ENCODE measurements around the gene TCN2.
"Not testable (repeated sequence)": the region's sequence is repeated elsewhere in the genome, so short reads cannot be mapped to it uniquely, and the experiment has no call there.

The TCN2 gene

DNA sequence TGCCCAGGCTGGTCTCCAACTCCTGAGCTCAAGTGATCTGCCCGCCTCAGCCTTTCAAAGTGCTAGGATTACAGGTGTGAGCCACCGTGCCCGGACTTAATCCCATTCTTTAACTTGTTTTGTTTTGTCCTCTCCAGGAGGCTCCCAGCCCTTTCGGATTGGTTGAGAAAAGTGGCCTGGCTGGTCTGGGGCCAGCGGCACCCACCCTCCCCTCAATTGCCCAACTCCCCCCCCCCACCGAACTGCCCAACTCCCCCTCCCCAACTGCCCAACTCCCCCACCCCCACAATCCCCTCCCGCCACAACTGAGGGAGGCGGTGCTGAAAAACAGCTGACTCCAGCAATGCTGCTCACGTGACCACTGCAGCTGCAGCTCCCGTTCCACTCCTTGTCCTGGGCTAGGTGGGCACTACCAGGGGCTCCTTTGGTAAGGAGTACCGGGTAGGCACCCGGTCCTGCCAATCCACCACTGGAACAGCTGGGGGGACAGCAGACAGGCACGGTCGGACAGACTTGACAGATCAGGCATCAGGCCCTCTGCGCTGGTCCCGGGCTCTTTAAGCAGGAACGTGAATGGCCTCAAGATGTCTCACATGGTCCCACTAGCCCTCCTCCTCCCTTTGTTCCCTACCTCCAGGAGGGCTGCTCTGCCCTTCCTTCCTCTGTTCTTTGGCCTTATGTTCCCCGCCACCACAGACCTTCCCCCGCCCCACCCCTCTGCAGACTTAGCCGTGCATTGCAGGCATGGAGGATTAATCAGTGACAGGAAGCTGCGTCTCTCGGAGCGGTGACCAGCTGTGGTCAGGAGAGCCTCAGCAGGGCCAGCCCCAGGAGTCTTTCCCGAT, at the start of gene TCN2:
Gene TCN2 (plus strand): TSS at position 720 of the 845 bp plus-strand sequence. CDS start 158 bp downstream, outside the sequence.
- DNase-seq = no peak

DNA sequence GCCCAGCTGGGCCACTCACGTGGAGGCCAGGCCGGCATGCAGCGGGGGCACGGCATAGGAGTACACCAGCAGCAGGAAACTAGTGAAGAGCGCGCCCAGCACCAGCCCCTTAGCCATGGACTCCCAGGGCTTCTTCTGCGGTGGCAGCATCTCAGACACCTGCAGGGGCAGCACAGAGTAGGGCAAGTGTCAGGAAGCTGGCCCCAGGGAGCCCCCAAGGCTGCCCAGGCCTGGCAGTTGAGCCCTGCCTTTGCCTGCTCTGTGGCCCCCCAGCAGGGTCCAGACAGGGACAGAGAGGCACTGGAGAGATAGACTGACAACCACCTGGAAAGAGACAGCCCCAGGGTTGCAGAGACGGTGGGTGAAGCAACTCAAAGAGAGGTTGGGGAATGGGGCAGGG, 49.7 kb upstream of the TCN2 start:
- DNase-seq = no peak

DNA sequence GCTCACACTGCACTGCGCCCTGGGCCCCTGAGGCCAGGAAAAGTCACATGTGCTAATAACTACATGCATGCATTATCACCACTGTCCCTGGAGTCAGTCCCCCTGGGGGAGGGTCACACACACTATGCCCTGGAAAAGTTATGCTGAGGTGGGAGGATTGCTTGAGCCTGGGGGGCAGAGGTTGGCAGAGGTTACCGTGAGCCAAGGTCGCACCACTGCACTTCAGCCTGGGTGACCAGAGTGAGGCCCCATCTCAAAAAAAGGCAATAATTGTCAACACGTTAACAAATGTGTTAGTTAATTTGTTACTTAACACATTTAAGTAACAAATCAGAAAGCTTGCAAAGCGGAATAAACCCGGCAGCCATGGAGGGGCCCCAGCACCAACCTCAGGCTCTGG, 47.1 kb upstream of the TCN2 start:
- no peak for DNase-seq

DNA sequence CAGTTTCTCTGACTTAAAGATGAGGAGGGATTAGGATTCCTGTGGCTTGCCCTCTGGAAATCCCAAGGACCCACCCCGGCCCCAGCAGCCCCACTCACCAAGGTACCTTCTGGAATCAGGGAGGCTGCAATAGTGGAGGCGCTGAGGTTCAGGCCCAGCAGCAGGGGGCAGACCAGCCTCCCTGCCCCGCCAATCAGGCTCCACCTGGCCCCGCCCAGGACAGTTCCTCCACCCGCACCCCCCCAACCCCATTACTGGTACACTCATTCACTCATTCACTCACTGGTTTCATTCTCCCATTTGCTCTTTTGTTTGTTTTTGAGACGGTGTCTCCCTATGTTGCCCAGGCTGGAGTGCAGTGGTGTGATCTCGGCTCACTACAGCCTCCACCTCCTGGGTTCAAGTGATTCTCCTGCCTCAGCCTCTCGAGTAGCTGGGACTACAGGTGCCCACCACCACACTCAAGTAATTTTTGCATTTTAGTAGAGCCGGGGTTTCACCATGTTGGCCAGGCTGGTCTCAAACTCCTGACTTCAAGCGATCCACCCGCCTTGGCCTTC, 46.3 kb upstream of the TCN2 start:
- DNase-seq = not testable (repeated sequence)

DNA sequence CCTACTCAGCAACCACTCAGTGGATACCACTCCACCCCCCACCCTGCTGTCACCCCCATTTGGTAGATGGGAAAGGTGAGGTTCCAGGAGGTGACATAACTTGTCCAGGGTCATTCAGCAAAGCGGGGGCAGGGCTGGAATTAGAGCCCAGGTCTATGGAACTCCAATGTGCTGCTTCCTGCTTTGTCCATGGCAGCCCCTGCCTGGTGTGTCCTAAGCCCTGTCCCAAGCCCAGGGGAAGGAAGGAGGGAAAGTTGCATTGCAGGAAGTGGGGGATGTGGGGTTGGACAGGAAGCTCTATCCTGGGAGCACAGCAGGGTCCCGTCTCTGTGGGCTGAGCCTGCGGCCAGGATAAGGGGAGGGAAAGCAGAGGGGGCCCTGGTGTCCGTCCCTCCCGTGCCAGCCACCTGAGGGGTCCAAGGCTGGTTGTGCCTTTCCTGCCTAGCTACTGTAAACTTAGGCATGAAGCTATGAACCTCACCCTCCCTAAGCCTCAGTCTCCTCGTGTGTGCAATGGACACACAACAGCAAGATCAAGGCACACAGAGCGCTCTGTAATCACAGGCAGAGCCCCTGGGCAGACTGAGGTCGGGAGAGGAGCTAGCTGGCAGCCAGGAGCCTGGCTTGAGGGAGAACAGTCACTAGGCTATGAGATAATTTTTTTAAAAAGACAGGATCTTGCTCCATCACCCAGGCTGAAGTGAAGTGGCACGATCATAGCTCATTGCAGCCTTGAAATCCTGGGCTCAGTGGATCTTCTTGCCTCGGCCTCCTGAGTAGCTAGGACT, 45.4 kb upstream of the TCN2 start:
- DNase-seq = no peak

DNA sequence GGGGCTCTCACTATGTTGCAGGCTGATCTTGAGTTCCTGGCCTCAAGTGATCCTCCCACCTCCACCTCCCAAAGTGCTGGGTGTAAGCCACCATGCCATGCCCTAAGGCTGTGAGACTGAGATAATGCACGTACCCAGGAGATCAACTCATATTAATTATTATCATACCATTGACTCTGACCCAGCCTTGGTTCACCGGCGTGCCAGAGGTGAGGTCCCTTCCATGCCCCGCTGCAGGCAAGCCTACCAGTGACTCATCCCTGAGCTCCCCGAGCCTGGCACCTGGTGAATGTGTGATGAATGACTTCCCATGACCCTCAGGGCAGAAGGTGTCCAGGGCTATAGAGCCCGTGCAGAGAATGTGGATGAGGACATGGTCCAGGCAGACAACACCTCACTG, 44.6 kb upstream of the TCN2 start:
- DNase-seq = no peak

DNA sequence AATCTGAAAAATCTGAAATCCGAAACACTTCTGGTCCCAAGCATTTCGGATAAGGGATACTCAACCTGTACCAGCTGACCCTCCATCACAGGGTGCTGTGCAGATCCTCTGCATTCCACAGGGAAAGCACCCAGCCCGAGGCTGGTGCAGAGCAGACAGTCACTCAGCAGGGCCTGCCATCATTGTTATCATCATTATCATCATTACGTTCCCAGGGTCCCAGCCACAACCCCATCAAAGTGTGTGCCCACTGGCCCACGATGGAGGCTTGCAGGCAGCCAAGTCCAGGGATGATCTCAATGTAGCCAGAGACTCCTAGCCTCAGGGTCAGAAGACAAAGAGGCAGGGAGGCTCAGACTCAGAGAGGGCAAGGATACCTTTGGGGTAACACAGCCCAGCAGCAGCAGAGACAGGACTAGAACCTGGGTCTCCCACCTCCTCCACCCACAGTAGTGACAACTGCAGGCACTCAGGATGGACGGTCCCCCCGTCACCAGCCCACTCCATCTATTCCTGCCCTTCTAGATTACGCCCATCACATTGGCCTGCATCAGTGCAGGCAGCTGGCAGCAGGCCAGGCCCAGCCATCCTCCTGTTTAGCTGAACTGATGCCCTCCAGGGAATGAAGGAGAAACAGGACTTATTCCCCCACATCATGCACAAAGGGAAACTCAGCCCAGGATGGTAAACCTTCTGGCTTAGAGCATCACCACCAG, 42.8 kb upstream of the TCN2 start:
- no peak for DNase-seq

DNA sequence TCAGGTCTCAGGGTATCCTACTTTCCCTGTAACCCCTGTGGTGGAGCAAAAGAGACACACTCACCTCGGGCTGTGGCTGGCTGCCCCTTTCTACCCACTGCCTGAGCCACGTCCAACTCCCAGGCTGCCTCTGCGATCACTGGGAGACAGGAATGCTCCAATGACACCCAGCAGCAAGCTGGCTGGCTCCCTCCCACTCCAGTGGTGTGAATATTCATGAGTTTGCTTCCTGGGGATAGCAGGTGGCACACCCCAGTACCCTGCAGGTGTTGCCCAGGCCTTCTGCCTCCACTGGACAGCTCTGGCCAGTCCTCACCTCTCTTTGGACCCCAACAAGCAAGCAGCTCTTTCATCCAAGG, 42.2 kb upstream of the TCN2 start:
- DNase-seq = no peak

DNA sequence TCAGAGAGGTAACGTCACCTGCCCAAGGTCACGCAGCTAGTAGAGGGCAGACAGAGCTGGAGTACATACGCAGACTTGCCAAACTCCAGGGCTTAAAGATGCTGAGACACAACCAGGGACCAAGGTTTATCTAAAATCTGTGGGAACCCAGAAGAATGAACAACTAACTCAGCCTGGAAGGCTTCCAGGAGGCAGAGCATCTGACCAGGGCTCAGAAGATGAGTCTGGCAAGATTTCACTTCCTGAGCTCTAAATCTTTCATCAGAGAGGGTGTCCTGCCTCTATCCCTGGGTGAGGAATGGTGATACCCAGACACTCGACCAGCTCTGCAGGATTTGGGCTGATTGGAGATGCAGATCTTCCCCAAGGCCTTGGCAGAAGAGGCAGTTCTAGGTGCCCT, 41.6 kb upstream of the TCN2 start:
- DNase-seq = no peak

DNA sequence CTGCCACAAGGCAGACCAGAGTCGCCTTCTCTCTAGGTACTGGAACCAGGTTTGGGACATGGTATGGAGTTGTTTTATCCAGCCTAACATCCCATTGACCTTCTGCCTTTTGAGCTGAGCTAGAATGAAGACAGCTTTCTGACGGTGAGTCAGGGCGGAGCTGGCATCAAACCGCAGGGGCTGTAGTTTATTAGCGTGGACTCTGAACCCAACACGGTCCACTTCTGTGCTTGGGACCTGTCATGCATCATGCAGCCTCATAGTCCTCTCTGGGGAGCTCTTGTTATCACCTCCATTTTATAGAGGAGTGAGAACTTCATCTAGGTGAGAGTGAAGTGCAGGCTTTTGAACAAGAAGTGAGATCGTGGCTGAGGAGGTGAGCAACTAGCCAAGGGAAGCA, 40.8 kb upstream of the TCN2 start:
- no peak for DNase-seq

DNA sequence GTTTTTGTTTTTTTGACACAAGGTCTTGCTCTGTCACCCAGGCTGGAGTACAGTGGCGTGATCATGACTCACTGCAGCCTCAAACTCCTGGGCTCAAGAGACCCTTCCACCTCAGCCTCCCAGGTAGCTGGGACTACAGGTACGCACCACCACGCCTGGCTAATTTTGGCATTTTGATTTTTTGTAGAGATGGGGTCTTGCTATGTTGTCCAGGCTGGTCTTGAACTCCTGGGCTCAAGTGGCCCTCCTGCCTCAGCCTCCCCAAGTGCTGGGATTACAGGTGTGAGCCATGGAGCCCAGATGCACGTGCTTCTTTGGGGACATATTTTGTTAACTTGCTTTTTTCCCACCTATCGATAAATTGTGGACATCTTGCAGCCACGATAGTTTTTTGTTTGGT, 39.7 kb upstream of the TCN2 start:
- not testable (repeated sequence) for DNase-seq

DNA sequence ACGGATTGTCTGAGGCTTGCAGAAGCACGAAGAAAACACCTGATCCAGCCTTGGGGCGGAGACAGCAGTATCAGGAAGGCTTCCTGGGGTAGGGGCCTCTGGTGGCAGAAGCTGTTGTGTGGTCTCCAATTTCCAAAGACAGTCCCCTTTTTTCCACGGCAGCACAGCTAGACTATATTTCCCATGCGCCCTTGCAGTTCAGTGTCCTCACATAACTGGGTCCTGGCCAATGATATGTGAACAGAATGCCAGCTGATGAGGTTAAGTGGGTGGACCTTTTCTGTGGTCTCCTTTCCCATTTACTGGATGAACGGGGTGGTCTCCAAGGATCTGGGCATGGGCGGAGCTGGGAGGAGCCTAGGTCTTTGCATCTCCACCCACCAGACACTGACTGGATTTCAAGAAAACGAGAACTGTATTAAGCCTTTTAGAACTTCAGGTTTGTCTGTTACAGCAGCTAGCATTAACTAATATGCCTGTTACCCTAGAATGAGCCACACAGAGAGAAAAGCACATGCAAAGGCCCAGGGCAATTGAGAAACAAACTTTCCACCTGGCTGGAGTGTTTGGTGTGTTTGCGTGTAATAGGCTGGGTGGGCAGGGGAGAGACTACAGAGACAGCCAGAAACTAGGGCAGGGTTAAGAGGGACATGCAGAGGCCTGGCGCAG, 38.7 kb upstream of the TCN2 start:
- DNase-seq = no peak

DNA sequence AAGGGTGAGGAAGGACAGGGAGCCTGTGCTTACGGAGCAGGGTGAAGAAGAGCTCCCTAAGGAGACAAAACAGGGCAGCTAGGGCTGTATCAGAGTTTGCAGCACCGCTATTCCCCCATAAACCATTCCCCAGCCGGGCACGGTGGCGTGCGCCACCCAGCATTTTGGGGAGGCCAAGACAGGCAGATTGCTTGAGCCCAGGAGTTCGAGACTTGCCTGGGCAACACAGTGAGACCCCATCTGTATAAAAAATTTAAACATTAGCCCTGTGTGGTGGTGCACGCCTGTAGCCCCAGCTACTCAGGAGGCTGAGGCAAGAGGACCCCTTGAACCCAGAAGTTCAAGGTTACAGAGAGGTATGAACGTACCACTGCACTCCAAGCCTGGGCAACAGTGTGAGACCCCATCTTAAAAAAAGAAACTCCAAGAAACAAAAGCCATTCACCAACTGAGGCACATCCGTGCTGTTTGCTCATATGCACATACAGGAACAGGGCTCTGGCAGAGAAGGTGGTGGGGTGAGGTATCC, 37.2 kb upstream of the TCN2 start:
- DNase-seq = no peak

DNA sequence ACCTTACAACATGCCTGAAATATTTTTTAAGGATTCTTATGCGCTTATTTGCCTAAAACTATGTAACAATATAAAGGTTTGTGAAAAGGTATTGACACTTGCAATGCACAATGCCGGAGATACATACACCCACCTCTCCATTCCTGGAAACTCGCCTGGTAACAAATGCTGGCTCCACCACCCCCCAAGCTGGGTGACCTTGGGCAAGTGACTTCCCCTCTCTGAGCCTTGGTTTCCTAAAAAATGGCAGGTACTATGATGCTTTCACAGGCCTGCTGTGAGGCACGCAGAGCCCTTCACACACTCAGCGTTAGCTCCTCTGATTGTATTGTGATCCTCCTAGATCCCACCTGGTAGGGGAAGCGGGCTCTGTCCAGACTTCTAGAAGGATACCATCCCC, 34.8 kb upstream of the TCN2 start:
- DNase-seq = no peak

DNA sequence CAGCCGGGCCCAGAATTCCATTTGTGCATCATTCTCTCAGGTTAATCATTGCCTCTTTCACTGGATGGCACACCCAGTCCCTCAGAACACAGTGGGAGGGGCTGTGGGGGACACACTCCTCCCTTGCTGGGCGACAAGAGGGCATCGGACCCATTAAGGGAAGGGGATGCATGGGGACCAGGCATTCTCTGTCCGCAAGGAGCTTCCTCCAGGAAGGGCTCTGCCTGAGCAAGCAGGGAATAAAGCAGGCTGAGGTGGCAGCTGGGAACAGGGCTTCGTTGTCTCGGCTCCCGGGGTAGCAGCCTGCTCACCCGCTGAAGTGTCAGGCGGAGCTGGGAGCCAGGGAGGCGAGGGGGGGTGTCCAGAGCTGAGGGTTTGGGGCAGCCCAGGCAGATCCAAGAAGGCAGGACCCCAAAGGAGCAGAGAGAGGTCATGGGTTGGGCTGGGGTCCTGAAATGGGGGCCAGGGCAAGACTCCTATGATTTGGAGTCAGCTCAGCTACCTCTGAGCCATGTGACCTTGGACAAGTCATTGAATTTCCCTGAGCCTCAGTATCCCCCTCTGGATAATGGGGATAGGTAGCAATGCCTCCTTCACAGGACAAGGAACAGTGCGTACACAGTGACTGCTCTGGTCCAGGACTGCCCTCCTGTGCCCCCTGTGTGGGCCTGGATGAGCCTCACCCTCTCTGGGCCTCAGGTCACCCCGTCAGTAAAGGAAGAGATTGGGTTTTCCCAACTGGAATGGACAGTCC, 34.0 kb upstream of the TCN2 start:
- DNase-seq = no peak

DNA sequence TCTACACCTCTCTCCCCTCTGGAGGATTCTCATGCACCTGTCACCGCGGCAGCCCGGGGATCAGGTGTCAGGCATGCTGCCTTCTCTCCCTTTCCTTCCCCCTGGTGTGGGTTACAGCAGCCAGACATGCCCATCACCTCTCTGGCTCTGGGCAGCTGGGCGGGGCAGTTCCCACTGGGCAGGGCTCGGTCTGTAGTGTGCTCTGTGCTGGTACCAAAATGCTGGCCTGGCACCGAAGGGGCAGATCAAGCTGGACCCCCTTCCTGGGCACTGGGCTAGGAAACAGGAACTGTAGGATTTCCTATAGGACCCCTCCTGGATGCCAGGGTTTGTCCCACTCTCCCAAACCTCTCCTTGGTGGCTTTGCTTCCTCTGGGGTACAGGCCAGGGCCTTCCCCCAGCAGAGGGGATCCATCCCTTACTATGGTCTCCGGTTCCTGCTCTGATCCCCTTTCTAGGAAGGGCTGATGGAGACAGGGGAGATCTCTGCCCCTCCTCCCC, 33.3 kb upstream of the TCN2 start:
- DNase-seq = no peak

DNA sequence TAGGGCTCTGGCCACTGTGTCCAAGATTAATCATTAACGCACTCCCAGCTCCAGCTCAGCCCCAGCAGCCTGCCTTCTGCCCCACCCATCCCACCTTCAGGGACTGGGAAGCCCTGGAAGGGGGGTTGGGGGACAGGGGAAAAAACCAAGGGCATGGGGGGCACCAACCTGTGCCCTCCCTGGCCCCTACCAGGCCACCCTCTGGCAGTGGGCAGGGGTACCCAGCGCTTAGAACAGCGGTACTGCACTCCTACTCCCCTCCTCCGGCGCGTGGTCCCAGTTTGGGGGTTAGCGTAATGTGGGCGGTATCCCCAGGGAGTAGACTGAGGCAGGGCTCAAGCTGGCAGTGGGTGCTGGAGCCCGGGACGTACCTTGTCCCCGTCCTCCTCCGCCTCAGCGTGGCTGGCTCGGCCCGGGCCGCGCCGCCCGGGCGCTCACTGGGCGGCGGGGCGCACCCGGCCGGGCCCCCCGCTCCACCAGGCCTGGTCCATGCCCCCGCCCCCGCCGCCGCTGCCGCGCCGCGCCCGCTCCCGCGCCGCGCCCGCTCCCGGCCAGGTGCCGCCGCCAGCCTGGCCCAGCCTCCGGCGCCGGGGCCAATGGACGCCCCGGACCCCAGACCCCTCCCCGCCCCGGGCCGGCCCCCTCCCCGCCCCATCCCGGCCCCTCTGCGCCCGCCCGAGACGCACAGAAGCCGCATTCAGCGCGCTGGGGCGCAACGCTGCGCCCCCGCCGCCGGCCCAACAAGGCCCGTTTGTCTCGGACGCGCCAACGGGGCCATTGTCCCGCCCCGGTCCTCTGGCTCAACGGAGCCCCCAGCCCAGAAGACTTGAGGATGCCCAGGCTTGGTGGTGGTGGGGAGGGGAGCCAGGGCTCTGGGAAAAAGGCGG, 32.6 kb upstream of the TCN2 start, which contains the start of gene GAL3ST1:
Gene GAL3ST1 (minus strand): TSS at position 571 of the 887 bp plus-strand sequence. CDS start 17,273 bp downstream, outside the sequence.
- no peak for DNase-seq

DNA sequence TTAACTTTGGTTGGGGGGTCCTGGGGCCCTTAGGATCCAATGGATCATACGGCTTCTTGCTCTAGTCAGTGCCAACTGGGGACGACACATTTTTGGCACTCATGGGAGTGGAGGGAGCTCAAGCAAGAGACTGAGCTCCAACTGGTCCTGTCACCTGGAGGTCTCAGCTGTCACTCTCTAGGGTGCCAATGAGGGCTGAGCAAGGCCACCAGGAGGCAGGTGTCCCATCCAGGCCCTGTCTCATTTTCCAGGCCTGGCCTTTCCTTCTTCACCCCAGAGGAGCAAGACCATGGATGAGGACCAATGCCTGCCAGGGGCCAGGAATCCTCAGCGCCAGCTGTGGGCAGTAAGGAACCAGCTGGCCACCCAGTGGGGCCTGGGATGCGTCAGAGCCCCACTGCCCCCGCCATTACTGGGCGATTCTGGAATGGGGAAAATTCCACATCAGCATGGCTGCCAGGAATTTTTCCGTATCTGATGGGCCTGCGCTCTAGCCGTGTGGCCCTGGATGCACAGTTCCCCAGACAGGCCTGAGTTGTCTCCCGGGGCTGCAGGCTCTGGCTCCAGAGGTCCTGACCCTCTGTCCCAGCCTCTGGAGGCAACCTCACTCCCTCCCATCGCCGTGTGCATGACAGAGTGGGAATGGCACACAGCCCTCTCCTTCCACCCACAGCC, 31.8 kb upstream of the TCN2 start:
- DNase-seq = no peak

DNA sequence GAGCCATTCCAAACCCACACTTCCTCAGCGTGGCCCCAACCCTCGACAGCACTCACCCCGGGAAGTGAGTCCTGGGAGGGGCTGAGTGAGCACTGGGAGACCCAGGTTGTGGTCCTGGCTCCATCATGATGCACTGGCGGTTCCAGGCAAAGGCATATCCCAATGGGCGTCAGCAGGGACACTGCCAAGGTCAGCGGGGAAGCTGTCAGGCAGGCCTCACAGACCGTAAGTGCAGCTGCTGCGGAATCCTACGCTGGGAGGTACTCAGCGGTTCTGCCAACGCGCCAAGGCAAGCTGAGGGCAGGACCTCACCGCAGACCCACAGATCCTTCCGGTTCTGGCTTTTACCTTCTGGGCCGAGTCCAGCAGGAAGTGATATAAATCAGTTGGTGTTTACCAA, 31.1 kb upstream of the TCN2 start:
- no peak for DNase-seq

DNA sequence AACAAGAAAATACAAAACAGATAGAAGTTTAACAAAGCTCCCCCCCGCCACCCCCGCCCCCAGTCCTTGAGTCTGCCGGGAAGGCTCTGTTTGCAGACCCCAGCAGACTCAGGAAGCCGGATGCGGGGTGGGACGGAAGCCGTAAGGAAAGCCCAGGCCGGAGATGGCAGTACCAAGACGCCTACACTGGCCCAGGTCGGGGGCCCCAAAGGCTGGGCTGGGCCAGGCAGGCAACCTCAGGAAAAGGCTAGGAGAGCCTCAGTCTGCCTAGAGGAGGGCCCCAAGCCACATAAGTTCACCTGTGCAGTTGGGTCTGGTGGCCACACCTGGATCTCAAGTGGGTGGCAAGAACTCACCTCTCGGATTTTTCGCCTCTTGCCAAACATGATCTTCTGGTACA, 28.5 kb upstream of the TCN2 start:
- DNase-seq = no peak

Measured in NCI-H1436 treated with DMSO at 0.1 percent for 48 hours (cell line).